Muscle of back (tissue), 13 donors: ENCODE measurements around the gene SCN4B. TPM values are rescaled to one million over a fixed set of nuclear protein-coding genes. Genes with fewer than 3 reads are reported as not detected.
"Not testable (repeated sequence)": the region's sequence is repeated elsewhere in the genome, so short reads cannot be mapped to it uniquely, and the experiment has no call there.

Experiments
- DNase-seq, 3 donors: peaks; one replicate each; pipeline versions ENCODE4 v3.0.0 to v3.0.0-alpha.2; 2013
- long read RNA-seq, 9 donors: transcript quantifications; one replicate each; lab custom pipeline, GENCODE V29; 2026
- polyA plus RNA-seq, 10 donors: library from polyadenylated mRNA; unstranded; fragments of 120-200 nt; gene quantifications; one replicate each; pipeline ENCODE4 v1.2.1, GENCODE V29; 2013; ENCODE audit not compliant: insufficient read length in 10 of 10

The SCN4B gene
- 1 to 10 TPM; 2.2 to 6.1 (median 3.4) TPM for polyA plus RNA-seq
- long read RNA-seq, donor 1, full-length matches to known transcripts: 1 of 1 reads
- long read RNA-seq, donor 1, partial matches to known transcripts: 0 of 1 reads
- long read RNA-seq, donor 1, other reads (novel, unspliced or antisense): 0 of 1 reads
- long read RNA-seq, donor 2: 0 reads
- long read RNA-seq, donor 3: 0 reads
- long read RNA-seq, donor 4, full-length matches to known transcripts: 1 of 1 reads
- long read RNA-seq, donor 4, partial matches to known transcripts: 0 of 1 reads
- long read RNA-seq, donor 4, other reads (novel, unspliced or antisense): 0 of 1 reads
- long read RNA-seq, donor 5, full-length matches to known transcripts: 3 of 3 reads
- long read RNA-seq, donor 5, partial matches to known transcripts: 0 of 3 reads
- long read RNA-seq, donor 5, other reads (novel, unspliced or antisense): 0 of 3 reads
- long read RNA-seq, donor 6, full-length matches to known transcripts: 2 of 2 reads
- long read RNA-seq, donor 6, partial matches to known transcripts: 0 of 2 reads
- long read RNA-seq, donor 6, other reads (novel, unspliced or antisense): 0 of 2 reads
- long read RNA-seq, donor 7: 0 reads
- long read RNA-seq, donor 8: 0 reads
- long read RNA-seq, donor 9, full-length matches to known transcripts: 1 of 1 reads
- long read RNA-seq, donor 9, partial matches to known transcripts: 0 of 1 reads
- long read RNA-seq, donor 9, other reads (novel, unspliced or antisense): 0 of 1 reads

GRCh38 chr11:118152552-118153471, at the start of gene SCN4B:
SCN4B (minus strand) TSS chr11:118152823; CDS start chr11:118152673, 150 bp downstream.
- DNase-seq: peak; percentile 43 to 91 (median 77)

DNA sequence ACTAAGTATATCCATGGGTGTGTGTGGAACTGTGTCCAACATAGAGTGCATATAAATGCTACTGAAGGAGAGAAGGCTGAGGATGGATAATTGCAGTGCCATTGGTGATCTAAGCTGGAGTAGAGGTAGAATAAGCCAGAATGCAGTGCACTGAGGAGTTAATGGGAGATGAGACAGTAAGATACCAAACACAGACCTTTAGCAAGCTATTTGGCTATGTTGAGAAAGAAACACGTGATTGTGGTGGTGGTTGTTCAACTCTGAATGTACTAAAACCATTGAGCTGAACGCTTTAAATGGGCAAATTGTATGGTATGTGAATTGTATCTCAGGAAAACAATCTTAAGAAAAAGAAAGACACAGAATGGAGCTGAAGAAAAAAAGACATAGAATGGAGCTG, 49.3 kb upstream of the SCN4B start:
- DNase-seq: no peak

DNA sequence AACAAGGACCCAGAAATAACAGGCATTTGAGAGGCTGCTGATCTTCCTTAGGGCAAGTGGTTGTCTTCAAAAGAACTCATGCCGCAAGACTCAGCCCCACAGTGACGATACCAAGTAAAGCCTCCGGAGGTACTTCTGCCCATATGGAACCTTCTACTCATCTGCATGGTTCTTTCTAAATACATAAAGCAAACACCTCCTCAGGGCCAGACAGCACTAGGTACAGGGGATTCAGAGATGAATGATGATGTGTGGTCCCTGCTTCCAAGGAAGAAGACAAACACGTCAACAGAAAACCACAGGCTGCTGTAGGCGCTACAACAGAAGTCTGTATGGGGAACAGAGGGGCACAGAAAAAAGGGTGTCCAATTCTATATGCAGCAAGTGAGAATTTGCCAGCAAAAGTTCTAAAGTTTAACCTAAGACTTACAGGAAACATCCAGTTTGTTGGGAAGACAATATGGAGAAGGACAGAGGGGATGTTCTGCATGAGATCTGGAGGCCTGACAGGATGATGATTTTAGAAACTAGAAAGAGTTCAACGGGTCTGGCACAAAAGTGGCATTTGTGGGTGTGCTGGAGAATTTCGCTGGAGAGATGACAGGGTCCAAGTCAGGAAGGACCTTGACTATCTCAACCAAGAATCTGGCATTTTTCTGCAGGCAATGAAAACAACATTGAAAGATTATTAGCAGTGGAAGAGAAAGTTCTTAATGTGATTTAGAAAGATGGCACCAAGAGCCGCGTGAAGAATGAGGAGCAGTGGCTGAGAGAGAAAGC, 48.5 kb upstream of the SCN4B start:
- DNase-seq: no peak

DNA sequence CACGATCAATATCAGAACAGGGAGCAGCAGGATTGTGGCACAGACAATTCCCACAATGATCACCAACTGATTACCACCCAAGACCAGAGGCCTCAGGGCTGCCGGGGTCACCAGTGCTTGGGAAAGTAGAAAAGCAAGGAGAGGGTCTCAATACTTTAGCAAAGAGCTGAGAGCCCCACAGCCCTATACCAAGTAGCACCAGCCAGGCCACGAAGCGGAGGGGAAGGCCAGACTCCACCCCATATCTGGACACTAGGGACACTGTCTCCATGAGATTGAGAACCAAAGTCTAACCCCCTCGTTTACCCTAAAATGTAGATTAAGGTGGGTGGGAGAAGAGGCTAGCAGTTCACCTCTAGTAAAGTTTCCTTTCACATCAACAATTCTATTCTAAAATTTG, 47.9 kb upstream of the SCN4B start:
- no peak for DNase-seq

- DNase-seq: no peak
Measured at GRCh38 chr11:118199135-118199534, 46.5 kb upstream of the SCN4B start.

- peak; percentile 43 to 86 (median 71) for DNase-seq
Measured at GRCh38 chr11:118198370-118198769, 45.7 kb upstream of the SCN4B start.

GRCh38 chr11:118194835-118195627, 42.4 kb upstream of the SCN4B start:
- DNase-seq: peak; percentile 66 to 83 (median 77)

DNA sequence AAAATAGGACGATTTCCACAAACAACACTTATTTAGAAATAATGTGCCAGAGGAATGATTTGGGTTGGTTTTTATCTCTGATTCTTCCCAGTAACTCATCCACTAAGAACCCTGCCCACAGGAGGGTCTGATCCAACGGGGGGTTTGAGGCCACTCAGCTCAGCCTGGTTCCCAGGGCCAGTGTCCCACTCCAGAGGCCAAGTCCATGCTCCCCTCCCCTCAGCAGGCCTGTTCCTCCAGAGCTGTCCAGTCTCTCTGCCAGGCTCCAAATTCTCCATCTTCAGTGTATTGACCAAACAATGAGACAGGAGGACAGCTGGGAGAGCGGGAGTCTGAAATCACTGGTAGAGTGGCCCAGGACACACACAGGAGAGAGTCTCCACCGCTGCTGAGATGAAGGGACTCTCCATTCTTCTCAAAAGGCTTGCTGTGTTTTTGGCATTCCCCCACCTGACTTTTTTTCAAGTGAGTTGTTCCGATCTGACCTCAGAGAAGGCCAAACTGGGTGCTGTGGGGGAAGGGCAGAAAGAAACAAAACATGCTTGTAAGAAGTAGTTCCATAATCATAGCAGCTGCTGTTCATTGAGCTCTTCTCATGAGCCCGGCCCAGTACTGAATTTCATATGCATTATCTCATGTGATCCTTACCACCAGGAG, 41.4 kb upstream of the SCN4B start:
- no peak for DNase-seq

- DNase-seq: not testable (repeated sequence)
Measured at GRCh38 chr11:118192817-118193216, 40.2 kb upstream of the SCN4B start.

- DNase-seq: not testable (repeated sequence)
Measured at GRCh38 chr11:118190942-118191506, 38.4 kb upstream of the SCN4B start.

- DNase-seq: no peak
Measured at GRCh38 chr11:118186346-118187107, 33.9 kb upstream of the SCN4B start.

GRCh38 chr11:118184784-118185579, 32.4 kb upstream of the SCN4B start:
- DNase-seq: no peak

DNA sequence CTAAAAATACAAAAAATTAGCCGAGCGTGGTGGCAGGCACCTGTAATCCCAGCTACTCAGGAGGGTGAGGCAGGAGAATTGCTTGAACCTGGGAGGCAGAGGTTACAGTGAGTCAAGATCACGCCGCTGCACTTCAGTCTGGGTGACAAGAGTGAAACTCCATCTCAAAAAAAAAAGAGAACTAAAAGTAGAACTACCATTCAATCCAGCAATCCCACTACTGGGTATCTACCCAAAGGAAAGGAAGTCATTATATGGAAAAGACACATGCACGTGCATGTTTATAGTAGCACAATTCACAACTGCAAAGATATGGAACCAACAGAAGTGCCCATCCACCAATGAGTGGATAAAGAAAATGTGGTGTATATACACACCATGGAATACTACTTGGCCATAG, 31.1 kb upstream of the SCN4B start:
- DNase-seq: not testable (repeated sequence)

- peak; percentile 78 to 94 (median 86) for DNase-seq
Measured at GRCh38 chr11:118180300-118180703, 27.7 kb upstream of the SCN4B start.

DNA sequence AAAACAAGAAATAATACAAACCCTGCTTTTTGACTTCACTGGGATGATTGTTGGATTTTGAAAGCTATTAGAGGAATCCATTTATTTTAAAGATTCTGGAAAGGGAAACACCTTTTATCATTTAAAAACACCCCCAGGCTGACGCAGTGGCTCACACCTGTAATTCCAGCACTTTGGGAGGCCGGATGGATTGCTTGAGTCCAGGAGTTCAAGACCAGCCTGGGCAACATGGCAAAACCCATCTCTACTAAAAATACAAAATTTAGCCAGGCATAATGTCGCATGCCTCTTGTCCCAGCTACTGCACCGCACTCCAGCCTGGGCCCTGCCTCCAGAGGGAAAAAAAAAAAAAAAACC, 24.1 kb upstream of the SCN4B start:
- DNase-seq: no peak

- peak in 2 of 3 donors; percentile 58 to 80 for DNase-seq
Measured at GRCh38 chr11:118175993-118176777, 23.6 kb upstream of the SCN4B start, which contains the start of gene SCN2B. SCN2B (minus strand) TSS chr11:118176639; CDS start chr11:118176431, 208 bp downstream.
